MM.1S (cell line): ENCODE measurements around the gene NUP160.

Source experiments
- EZH2 ChIP-seq: fragments of 300-600 bp; sonication (generic); optimal IDR thresholded peaks from 2 replicates; pipeline ENCODE3; 2017; ENCODE audit warnings: low read depth, mild to moderate bottlenecking, antibody characterized with exemption, low read length, mixed read lengths
- EZH2phosphoT487 ChIP-seq: fragments of 300-600 bp; sonication (generic); IDR thresholded peaks from 2 replicates; pipeline ENCODE4 v1.6.1; 2018; ENCODE audit warnings: antibody characterized with exemption, low read length
- TF ChIP-seq, protein P1 (sequence below): fragments of 300-600 bp; sonication (generic); IDR thresholded peaks from 2 replicates; pipeline ENCODE4 v1.5.1; 2016; ENCODE audit warnings: antibody characterized with exemption, low read length, mixed read lengths

DNA sequence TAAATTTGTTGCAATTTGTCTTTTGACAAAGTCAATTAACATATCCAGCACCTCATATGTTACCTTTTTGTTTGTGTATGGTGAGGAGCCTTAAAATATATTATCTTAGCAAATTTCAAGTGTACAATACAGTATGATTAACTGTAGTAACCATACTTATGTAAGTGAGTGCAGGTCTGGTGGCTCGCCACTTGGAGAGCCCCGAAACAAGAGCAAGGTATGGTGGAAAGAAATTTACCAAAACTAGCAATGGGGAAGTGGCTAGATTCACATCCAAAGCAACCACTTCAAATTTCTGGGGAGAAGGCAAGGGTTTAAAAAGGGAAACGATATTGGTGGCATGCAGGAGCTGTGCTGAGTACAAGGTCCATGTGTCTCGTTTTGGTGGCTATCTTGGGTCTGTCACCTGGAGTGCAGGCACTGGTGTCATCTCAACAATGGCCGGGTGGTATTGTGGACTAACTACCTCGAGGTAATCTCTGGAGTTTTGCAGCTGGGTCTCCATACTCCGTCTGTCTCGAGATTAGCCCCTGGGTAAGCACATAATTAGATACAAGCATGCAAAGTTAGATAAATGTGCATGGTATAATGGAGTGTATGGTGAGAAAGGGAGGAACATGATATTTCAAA lies 72.8 kb downstream of the NUP160 start:
- TF ChIP-seq, protein P1, sequence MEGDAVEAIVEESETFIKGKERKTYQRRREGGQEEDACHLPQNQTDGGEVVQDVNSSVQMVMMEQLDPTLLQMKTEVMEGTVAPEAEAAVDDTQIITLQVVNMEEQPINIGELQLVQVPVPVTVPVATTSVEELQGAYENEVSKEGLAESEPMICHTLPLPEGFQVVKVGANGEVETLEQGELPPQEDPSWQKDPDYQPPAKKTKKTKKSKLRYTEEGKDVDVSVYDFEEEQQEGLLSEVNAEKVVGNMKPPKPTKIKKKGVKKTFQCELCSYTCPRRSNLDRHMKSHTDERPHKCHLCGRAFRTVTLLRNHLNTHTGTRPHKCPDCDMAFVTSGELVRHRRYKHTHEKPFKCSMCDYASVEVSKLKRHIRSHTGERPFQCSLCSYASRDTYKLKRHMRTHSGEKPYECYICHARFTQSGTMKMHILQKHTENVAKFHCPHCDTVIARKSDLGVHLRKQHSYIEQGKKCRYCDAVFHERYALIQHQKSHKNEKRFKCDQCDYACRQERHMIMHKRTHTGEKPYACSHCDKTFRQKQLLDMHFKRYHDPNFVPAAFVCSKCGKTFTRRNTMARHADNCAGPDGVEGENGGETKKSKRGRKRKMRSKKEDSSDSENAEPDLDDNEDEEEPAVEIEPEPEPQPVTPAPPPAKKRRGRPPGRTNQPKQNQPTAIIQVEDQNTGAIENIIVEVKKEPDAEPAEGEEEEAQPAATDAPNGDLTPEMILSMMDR = no peak
- TF ChIP-seq EZH2 (no peak), EZH2phosphoT487 (no peak)
